CD4-positive, alpha-beta T cell (primary cell): ENCODE measurements around the gene SUPT5H. TPM values are rescaled to one million over a fixed set of nuclear protein-coding genes. Genes with fewer than 3 reads are reported as not detected.

Experiments
- ATAC-seq: fragments of 200-7000 bp; cut with Tn5 transposase; one replicate; pipeline ENCODE4 v1.10.0; 2022; ENCODE audit warnings: mild to moderate bottlenecking; ENCODE audit not compliant: poor library complexity
- CTCF ChIA-PET: fragments of 350-600 bp; sonication (Branson Sonifier 250); formaldehyde crosslinking; loops from one replicate; lab custom pipeline; 2021; ENCODE audit warnings: antibody characterized with exemption, inconsistent platforms; lab: Charles Lee
- POLR2A ChIA-PET: fragments of 350-600 bp; sonication (Branson Sonifier 250); formaldehyde crosslinking; loops from one replicate; lab custom pipeline; 2021; ENCODE audit warnings: antibody characterized with exemption, inconsistent platforms; lab: Charles Lee
- DNase-seq, 14 experiments: peaks; one replicate each; pipeline ENCODE4 v3.0.0-alpha.2; 2013 to 2020; ENCODE audit warnings: mixed read lengths in 2 of 14
- H3K27ac ChIP-seq, 2 donors: one replicate each; pipeline versions ENCODE4 v1.5.1 to v1.7.0; 2013; ENCODE audit warnings: low read length in 2 of 2, low read depth in 1 of 2, mild to moderate bottlenecking in 1 of 2
- H3K27me3 ChIP-seq, 2 experiments: 1 replicate in 1 of 2; 2 replicates in 1 of 2; pipeline versions ENCODE4 v1.6.1 to v1.7.0; 2013; ENCODE audit warnings: low read length in 2 of 2, control low read depth in 1 of 2, mild to moderate bottlenecking in 1 of 2, moderate library complexity in 1 of 2; ENCODE audit not compliant: insufficient read depth in 2 of 2, control insufficient read depth in 1 of 2
- H3K36me3 ChIP-seq: one replicate; pipeline ENCODE4 v1.6.1; 2013; ENCODE audit warnings: low read length, control low read depth; ENCODE audit not compliant: insufficient read depth
- H3K4me1 ChIP-seq: one replicate; pipeline ENCODE4 v1.6.1; 2013; ENCODE audit warnings: low read length, control low read depth; ENCODE audit not compliant: insufficient read depth
- H3K4me3 ChIP-seq: one replicate; pipeline ENCODE4 v1.5.1; 2013; ENCODE audit warnings: mild to moderate bottlenecking, low read length, moderate library complexity
- H3K9me3 ChIP-seq, 2 experiments: 1 replicate in 1 of 2; 2 replicates in 1 of 2; pipeline versions ENCODE4 v1.6.1 to v1.7.0; 2013; ENCODE audit warnings: low read length in 2 of 2, mild to moderate bottlenecking in 2 of 2, control low read depth in 1 of 2, moderate library complexity in 1 of 2; ENCODE audit not compliant: control insufficient read depth in 1 of 2, insufficient read depth in 1 of 2
- H3K27ac Mint-ChIP-seq: one replicate; pipeline ENCODE4 v1.8.0; 2020; ENCODE audit warnings: mixed read lengths
- H3K27me3 Mint-ChIP-seq: one replicate; pipeline ENCODE4 v1.8.0; 2021; ENCODE audit warnings: mixed read lengths
- H3K36me3 Mint-ChIP-seq: one replicate; pipeline ENCODE4 v1.8.0; 2021; ENCODE audit warnings: low read depth, mixed read lengths
- H3K4me1 Mint-ChIP-seq: one replicate; pipeline ENCODE4 v1.8.0; 2021; ENCODE audit warnings: low read depth, mixed read lengths
- H3K4me3 Mint-ChIP-seq: one replicate; pipeline ENCODE4 v1.8.0; 2020; ENCODE audit warnings: mild to moderate bottlenecking, mixed read lengths
- H3K9me3 Mint-ChIP-seq: one replicate; pipeline ENCODE4 v1.8.0; 2020; ENCODE audit warnings: mixed read lengths
- CTCF ChIP-seq: fragments of 200-600 bp; IDR thresholded peaks from one replicate; pipeline ENCODE4 v1.8.0; 2022; ENCODE audit warnings: antibody characterized with exemption, mild to moderate bottlenecking
- intact Hi-C, 2 experiments: fragments of 100-400 bp; cut with DNase I in 1 of 2; cut with micrococcal nuclease in 1 of 2; formaldehyde crosslinking; loops; one replicate each; pipeline versions ENCODE4 v1.15.1 to v1.9.0; 2023 to 2025; cut with DNase I, micrococcal nuclease
- total RNA-seq, 174 experiments: library from RNA in 2 of 174; stranded (reverse) in 2 of 174; gene quantifications; one replicate each; pipeline ENCODE4 v1.2.3 and lab custom pipeline; 2021 to 2026

SUPT5H gene
- total RNA-seq, 2 experiments from 2014 or later = 322 to 333 TPM

DNA sequence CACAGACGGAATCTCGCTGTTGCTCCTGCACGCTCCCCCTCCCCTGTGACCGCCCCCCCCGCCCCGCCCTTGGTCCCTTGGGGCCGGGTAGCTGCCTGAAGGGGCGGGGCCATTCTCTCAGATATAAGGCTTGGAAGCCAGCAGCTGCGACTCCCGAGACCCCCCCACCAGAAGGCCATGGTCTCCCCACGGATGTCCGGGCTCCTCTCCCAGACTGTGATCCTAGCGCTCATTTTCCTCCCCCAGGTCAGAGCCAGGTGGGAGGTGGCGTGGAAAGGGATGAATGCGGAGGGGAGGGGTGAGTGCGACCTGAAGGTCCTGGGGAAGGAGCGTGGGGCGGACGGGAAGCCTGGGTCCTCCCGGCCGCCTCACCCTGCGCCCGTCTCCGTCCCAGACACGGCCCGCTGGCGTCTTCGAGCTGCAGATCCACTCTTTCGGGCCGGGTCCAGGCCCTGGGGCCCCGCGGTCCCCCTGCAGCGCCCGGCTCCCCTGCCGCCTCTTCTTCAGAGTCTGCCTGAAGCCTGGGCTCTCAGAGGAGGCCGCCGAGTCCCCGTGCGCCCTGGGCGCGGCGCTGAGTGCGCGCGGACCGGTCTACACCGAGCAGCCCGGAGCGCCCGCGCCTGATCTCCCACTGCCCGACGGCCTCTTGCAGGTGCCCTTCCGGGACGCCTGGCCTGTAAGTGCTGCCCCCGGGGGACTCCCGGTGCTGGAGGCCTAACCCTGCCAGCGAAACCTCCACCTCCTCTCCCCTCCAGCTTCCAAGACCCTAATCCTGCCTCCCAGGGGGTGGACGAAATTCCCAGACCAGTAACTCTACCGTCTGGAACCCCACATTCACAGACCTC, 53.6 kb downstream of the SUPT5H start, which contains the start of gene DLL3:
DLL3 (plus strand) TSS at position 150 of the 845 bp plus-strand sequence; CDS start at position 178, 28 bp downstream.
- no peaks in the 10 kb centered on the region for H3K9me3 Mint-ChIP-seq
- H3K27ac ChIP-seq = no peak within 1 kb of the TSS
- TF ChIP-seq CTCF = no peak
- H3K4me3 Mint-ChIP-seq = peak within 1 kb of the TSS; percentile 31
- peaks cover 0 to 17% of the 10 kb centered on the region in 2 experiments for H3K9me3 ChIP-seq
- peaks cover 27% of the 10 kb centered on the region for H3K4me1 Mint-ChIP-seq
- peaks cover 35 to 55% of the 10 kb centered on the region in 2 experiments for H3K27me3 ChIP-seq
- ChIA-PET CTCF (interaction anchor here (1.8 kb wide), 1 partner anchor 34 kb away, joined by 8 read pairs; the partner anchor contains the start of gene EID2B), POLR2A (interaction anchor here (0.6 kb wide), 1 partner anchor 731 kb away, joined by 4 read pairs; no protein-coding TSS in a partner anchor)
- peak within 1 kb of the TSS; percentile 10 for H3K4me3 ChIP-seq
- DNase-seq = peak in 2 of 14 experiments; percentile 8 to 37
- H3K36me3 ChIP-seq = no peaks in the 10 kb centered on the region
- intact Hi-C loops = no loop called here
- H3K36me3 Mint-ChIP-seq = no peaks in the 10 kb centered on the region
- no peak within 1 kb of the TSS for H3K27ac Mint-ChIP-seq
- H3K4me1 ChIP-seq = peaks cover 30% of the 10 kb centered on the region
- ATAC-seq = peak; percentile 10
- peaks cover 56% of the 10 kb centered on the region for H3K27me3 Mint-ChIP-seq

GRCh38 chr19:39499932-39500331, 54.5 kb downstream of the SUPT5H start:
- no peak for DNase-seq
- Histone ChIP-seq H3K4me3 (no peak overlapping the region), H3K27ac (no peak overlapping the region), H3K9me3 (peaks cover 0 to 18% of the 10 kb centered on the region in 2 experiments), H3K27me3 (peaks cover 42 to 64% of the 10 kb centered on the region in 2 experiments), H3K36me3 (no peaks in the 10 kb centered on the region), H3K4me1 (peaks cover 30% of the 10 kb centered on the region)
- Mint-ChIP-seq H3K36me3 (no peaks in the 10 kb centered on the region), H3K4me1 (peaks cover 36% of the 10 kb centered on the region), H3K4me3 (peak overlapping the region; percentile 17), H3K27ac (no peak overlapping the region), H3K27me3 (peaks cover 65% of the 10 kb centered on the region), H3K9me3 (no peaks in the 10 kb centered on the region)
- TF ChIP-seq CTCF = no peak
- POLR2A ChIA-PET = no interaction called here
- intact Hi-C loops = no loop called here
- CTCF ChIA-PET = interaction anchor here (1.3 kb wide), 1 partner anchor 33 kb away, joined by 4 read pairs; the partner anchor contains the start of gene EID2B
- ATAC-seq = no peak

- Histone ChIP-seq H3K36me3 (no peaks in the 10 kb centered on the region), H3K4me3 (no peak overlapping the region), H3K9me3 (peaks cover 0 to 18% of the 10 kb centered on the region in 2 experiments), H3K27ac (no peak overlapping the region), H3K27me3 (peaks cover 48 to 70% of the 10 kb centered on the region in 2 experiments), H3K4me1 (peaks cover 30% of the 10 kb centered on the region)
- Mint-ChIP-seq H3K36me3 (no peaks in the 10 kb centered on the region), H3K4me3 (no peak overlapping the region), H3K4me1 (peaks cover 36% of the 10 kb centered on the region), H3K27me3 (peaks cover 71% of the 10 kb centered on the region), H3K27ac (no peak overlapping the region), H3K9me3 (no peaks in the 10 kb centered on the region)
- intact Hi-C loops = no loop called here
- CTCF ChIA-PET = interaction anchor here (1.3 to 1.4 kb wide), 2 partner anchors 26 to 32 kb away, joined by 3 to 4 read pairs; partner anchors contain the start of gene EID2B
- no peak for DNase-seq
- POLR2A ChIA-PET = no interaction called here
- TF ChIP-seq CTCF = no peak
- ATAC-seq = no peak
These were observed 55.2 kb downstream of the SUPT5H start for GRCh38 chr19:39500543-39500942.
